Activated naive CD4-positive, alpha-beta T cell treated with anti-CD3 and anti-CD28 coated beads, Interleukin-2, amount 50 U/mL, for 16 hours (primary cell): ENCODE data around the gene LAP3.
A peak's percentile ranks its signal among the peaks of the same experiment; 100 is the strongest.
"Not testable (repeated sequence)": the region's sequence is repeated elsewhere in the genome, so short reads cannot be mapped to it uniquely, and the experiment has no call there.

ENCODE experiments used
- DNase-seq: peaks from one replicate; pipeline ENCODE4 v3.0.0-alpha.2; 2020

LAP3 gene

GRCh38 chr4:17562157-17562556 is 14.8 kb upstream of the LAP3 start:
- no peak for DNase-seq

GRCh38 chr4:17565846-17566245 is 11.2 kb upstream of the LAP3 start:
- DNase-seq, result no peak

GRCh38 chr4:17567271-17567670 is 9.7 kb upstream of the LAP3 start:
- no peak for DNase-seq

- DNase-seq, result no peak
Measured at GRCh38 chr4:17574206-17574605, 2.8 kb upstream of the LAP3 start.

- not testable (repeated sequence) for DNase-seq
Measured at GRCh38 chr4:17575177-17575576, 1.8 kb upstream of the LAP3 start.

- DNase-seq, result peak; percentile 39
Measured at GRCh38 chr4:17577665-17578481, 875 bp downstream of the LAP3 start.

- no peak for DNase-seq
Measured at GRCh38 chr4:17578482-17578891, 1.5 kb downstream of the LAP3 start.

GRCh38 chr4:17580969-17581368 is 4.0 kb downstream of the LAP3 start:
- no peak for DNase-seq

- DNase-seq, result no peak
Measured at GRCh38 chr4:17583276-17583675, 6.3 kb downstream of the LAP3 start.

- no peak for DNase-seq
Measured at GRCh38 chr4:17583941-17584340, 6.9 kb downstream of the LAP3 start.

GRCh38 chr4:17584521-17585213 is 7.7 kb downstream of the LAP3 start:
- no peak for DNase-seq

- DNase-seq, result no peak
Measured at GRCh38 chr4:17587094-17587822, 10.3 kb downstream of the LAP3 start.

- no peak for DNase-seq
Measured at GRCh38 chr4:17589355-17589754, 12.4 kb downstream of the LAP3 start.

- DNase-seq, result no peak
Measured at GRCh38 chr4:17595471-17596005, 18.5 kb downstream of the LAP3 start.

GRCh38 chr4:17597517-17597916 is 20.5 kb downstream of the LAP3 start:
- no peak for DNase-seq

- no peak for DNase-seq
Measured at GRCh38 chr4:17599826-17600225, 22.8 kb downstream of the LAP3 start.

GRCh38 chr4:17605236-17605635 is 28.2 kb downstream of the LAP3 start:
- DNase-seq, result no peak

GRCh38 chr4:17613761-17614415 is 36.9 kb downstream of the LAP3 start:
- peak; percentile 16 for DNase-seq

- peak; percentile 95 for DNase-seq
Measured at GRCh38 chr4:17614416-17615299, 37.7 kb downstream of the LAP3 start, which contains the start of gene MED28. MED28 (plus strand) TSS chr4:17614641; CDS start chr4:17614655, 14 bp downstream.

GRCh38 chr4:17616283-17616682 is 39.3 kb downstream of the LAP3 start:
- DNase-seq, result no peak

GRCh38 chr4:17618926-17619325 is 41.9 kb downstream of the LAP3 start:
- no peak for DNase-seq
